DOHH2 (cell line): Measurements from ENCODE around the gene EPHA8.

Source experiments
- EZH2phosphoT487 ChIP-seq: fragments of 200-600 bp; sonication (generic); IDR thresholded peaks from 2 replicates; pipeline ENCODE4 v1.6.1; 2017; ENCODE audit warnings: borderline replicate concordance, mild to moderate bottlenecking, antibody characterized with exemption, low read length, moderate library complexity, mixed read lengths
- TF ChIP-seq, protein P1 (sequence below): fragments of 200-600 bp; sonication (generic); IDR thresholded peaks from one replicate; pipeline ENCODE4 v1.5.1; 2014; ENCODE audit warnings: antibody characterized with exemption, mild to moderate bottlenecking, low read depth, low read length; ENCODE audit not compliant: poor library complexity, severe bottlenecking

DNA sequence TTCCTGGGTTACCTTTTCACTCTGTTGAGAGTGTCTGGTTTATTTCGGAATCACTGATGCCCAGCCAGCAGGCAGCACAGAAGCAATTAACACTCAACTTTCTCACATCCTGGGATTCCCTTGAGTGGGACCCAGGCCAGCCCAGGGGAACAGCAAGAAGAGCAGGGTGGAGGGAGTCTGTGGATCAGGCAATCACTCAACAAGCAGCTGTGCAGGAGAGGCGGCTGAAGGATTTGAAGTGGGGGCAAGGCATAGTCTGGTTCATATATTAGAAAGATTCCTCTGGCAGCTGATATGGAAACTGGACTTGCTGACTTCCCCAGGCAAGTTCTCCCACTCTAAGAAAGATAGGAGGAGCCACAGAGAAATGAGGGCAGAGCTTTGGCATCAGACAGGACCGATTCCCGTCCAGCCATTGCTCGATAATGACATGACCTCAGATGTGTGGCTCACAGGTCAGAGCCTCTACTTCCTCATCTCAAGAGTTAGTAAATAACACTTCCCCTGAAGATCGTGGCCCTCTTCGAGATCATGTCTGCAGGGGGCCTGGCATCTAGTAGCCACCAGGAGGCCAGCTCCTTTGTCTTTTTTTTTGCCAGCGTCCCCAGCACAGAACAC is 12.4 kb downstream of the EPHA8 start:
- TF ChIP-seq, protein P1, sequence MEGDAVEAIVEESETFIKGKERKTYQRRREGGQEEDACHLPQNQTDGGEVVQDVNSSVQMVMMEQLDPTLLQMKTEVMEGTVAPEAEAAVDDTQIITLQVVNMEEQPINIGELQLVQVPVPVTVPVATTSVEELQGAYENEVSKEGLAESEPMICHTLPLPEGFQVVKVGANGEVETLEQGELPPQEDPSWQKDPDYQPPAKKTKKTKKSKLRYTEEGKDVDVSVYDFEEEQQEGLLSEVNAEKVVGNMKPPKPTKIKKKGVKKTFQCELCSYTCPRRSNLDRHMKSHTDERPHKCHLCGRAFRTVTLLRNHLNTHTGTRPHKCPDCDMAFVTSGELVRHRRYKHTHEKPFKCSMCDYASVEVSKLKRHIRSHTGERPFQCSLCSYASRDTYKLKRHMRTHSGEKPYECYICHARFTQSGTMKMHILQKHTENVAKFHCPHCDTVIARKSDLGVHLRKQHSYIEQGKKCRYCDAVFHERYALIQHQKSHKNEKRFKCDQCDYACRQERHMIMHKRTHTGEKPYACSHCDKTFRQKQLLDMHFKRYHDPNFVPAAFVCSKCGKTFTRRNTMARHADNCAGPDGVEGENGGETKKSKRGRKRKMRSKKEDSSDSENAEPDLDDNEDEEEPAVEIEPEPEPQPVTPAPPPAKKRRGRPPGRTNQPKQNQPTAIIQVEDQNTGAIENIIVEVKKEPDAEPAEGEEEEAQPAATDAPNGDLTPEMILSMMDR, result no peak
- no peak for TF ChIP-seq EZH2phosphoT487
